ENCODE measurements around the gene PIK3R6. TPM values are rescaled to one million over a fixed set of nuclear protein-coding genes. Genes with fewer than 3 reads are reported as not detected.

The PIK3R6 gene
- total RNA-seq, 4 donors from 2014 or later = 0.55 to 1.4 TPM; not detected in 2

DNA sequence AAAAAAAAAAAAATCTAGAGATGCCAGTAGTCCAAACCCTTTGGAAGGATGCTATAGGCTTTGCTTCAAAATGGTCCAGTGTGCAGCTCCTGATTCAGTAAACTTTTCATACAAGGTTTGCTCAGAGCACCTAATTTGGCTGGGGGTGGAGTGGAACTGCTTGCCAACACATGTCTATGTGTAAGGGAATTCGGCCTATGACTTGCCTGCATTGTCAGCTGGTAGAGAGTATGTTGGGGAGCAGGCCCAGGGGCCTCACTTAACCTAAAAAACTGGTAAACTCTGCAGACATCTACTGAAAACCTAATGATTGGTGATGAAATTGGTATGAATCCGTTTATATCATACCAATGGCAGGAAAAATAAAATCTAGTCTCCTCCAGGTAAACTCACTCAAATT is 66.8 kb downstream of the PIK3R6 start:
- H3K27ac ChIP-seq = no peak overlapping the region
- peaks cover 4 to 11% (median 5%) of the 10 kb centered on the region in 4 donors for H3K4me1 ChIP-seq
- 89 to 100% methylated on average over 1 to 2 of the region's 2 CpGs for WGBS, 2 donors (ENCODE audit: low coverage in 1 of 2)
- in situ Hi-C loops (cut with MboI; ENCODE audit: low pct_ligation_motif_present in 1 of 4, low pct_unique_long_range_greater_than_20kb in 1 of 4, low sequenced_read_pairs in 3 of 4) = no loop called here
- TF ChIP-seq, protein P1, sequence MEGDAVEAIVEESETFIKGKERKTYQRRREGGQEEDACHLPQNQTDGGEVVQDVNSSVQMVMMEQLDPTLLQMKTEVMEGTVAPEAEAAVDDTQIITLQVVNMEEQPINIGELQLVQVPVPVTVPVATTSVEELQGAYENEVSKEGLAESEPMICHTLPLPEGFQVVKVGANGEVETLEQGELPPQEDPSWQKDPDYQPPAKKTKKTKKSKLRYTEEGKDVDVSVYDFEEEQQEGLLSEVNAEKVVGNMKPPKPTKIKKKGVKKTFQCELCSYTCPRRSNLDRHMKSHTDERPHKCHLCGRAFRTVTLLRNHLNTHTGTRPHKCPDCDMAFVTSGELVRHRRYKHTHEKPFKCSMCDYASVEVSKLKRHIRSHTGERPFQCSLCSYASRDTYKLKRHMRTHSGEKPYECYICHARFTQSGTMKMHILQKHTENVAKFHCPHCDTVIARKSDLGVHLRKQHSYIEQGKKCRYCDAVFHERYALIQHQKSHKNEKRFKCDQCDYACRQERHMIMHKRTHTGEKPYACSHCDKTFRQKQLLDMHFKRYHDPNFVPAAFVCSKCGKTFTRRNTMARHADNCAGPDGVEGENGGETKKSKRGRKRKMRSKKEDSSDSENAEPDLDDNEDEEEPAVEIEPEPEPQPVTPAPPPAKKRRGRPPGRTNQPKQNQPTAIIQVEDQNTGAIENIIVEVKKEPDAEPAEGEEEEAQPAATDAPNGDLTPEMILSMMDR (IDR thresholded peaks at IDR 0.05) = no peak
- no peak for TF ChIP-seq POLR2AphosphoS5 (IDR thresholded peaks at IDR 0.05)
- no peak for TF ChIP-seq POLR2A (IDR thresholded peaks at IDR 0.05)
- no peak for TF ChIP-seq EP300 (IDR thresholded peaks at IDR 0.05; ENCODE audit: low read depth)
- intact Hi-C loops (cut with DNase I; ENCODE audit: low total_unique reads) = no loop called here
- H3K36me3 ChIP-seq = no peaks in the 10 kb centered on the region
- H3K9me3 ChIP-seq = no peaks in the 10 kb centered on the region
- no peak overlapping the region for H3K4me3 ChIP-seq
- H3K27me3 ChIP-seq = peaks cover 9% of the 10 kb centered on the region
- no peak for DNase-seq

DNA sequence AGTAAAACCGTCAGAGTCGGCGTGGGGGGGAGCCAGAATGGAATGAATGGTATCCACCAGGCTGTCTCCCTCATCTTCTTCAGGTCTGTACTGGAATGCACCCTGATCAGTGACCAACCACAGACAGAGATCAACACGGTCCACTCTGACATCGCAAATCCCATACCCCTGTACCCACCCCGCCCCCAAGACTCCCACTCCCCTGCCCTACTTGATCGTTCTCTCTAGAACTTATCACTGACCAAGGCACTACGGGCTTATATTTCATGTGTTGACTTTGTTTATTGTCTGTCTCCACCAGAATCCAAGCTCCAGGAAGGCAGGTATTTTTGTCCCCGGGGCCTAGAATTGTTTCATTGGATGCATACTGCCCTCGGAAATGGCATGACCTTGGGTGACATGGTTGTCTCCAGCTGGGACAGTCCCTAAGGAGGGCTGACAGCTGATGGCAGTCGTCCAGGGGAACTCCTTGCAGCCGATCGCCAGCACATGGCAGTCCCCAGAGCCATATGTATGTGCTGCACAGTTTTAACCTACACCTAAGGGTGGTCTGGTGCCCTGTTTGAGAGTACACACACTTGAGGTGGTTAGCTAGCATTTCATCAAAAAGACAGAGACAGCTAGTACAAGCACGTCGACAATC is 67.8 kb downstream of the PIK3R6 start:
- H3K27me3 ChIP-seq = peaks cover 9% of the 10 kb centered on the region
- H3K9me3 ChIP-seq = no peaks in the 10 kb centered on the region
- peak overlapping the region in 2 of 4 donors; percentile 34 to 58 for H3K27ac ChIP-seq
- DNase-seq = no peak
- WGBS, 2 donors (ENCODE audit: low coverage in 1 of 2) = 55 to 80% methylated on average over 2 to 14 of the region's 15 CpGs
- peaks cover 4 to 11% (median 5%) of the 10 kb centered on the region in 4 donors for H3K4me1 ChIP-seq
- TF ChIP-seq POLR2AphosphoS5 (IDR thresholded peaks at IDR 0.05) = no peak
- no peak for TF ChIP-seq EP300 (IDR thresholded peaks at IDR 0.05; ENCODE audit: low read depth)
- TF ChIP-seq, protein P1 (IDR thresholded peaks at IDR 0.05) = no peak
- no peak for TF ChIP-seq POLR2A (IDR thresholded peaks at IDR 0.05)
- peak overlapping the region in 3 of 4 donors; percentile 26 to 48 (median 43) for H3K4me3 ChIP-seq
- intact Hi-C loops (cut with DNase I; ENCODE audit: low total_unique reads) = no loop called here
- in situ Hi-C loops (cut with MboI; ENCODE audit: low pct_ligation_motif_present in 1 of 4, low pct_unique_long_range_greater_than_20kb in 1 of 4, low sequenced_read_pairs in 3 of 4) = no loop called here
- no peaks in the 10 kb centered on the region for H3K36me3 ChIP-seq

DNA sequence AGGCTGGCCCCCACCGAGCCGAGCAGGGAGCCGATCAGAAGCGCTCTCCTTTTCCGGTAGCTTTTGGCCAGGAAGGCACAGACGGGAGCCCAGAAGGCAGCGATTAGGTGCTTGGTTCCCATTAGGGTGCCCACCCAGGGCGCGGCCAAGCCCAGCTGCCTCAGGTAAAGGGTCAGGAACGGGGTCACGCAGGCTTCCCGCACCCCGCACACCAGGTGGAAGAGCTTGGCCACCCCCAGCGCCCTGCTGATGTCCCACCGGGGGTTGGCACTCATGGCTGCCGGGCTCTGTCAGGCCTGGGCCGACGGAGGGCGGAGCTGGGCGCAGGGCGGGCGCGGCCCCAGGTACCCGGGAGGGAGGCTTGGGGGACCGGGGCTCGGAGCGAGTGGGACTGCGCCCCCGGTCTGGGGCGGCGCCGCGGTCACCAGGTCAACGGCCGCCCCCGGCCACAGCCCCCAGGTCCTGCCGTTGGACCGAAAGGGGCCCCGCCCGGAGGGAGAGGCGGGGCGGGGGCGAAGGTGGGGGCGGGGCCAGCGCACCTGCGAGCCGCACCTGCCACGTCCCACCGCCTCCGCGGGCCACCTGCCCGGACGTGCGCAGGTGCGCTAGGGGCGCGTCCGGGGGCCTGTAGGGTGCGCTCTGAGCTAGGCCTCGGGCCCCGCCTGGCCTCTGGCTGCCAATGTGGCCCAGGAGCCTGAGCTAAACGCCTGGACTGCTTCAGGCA is 68.5 kb downstream of the PIK3R6 start, which contains the start of gene MFSD6L:
Gene MFSD6L, minus strand, starts transcription at position 520 of the 724 bp plus-strand sequence. Its CDS starts 245 bp downstream, at position 275.
- Histone ChIP-seq H3K36me3 (no peaks in the 10 kb centered on the region), H3K27ac (peak within 1 kb of the TSS in 3 of 4 donors; percentile 47 to 60 (median 58)), H3K4me1 (peaks cover 4 to 11% (median 5%) of the 10 kb centered on the region in 4 donors), H3K27me3 (peaks cover 9% of the 10 kb centered on the region), H3K4me3 (peak within 1 kb of the TSS in 3 of 4 donors; percentile 26 to 48 (median 43)), H3K9me3 (no peaks in the 10 kb centered on the region)
- intact Hi-C loops (cut with DNase I; ENCODE audit: low total_unique reads) (no loop called here), in situ Hi-C loops (cut with MboI; ENCODE audit: low pct_ligation_motif_present in 1 of 4, low pct_unique_long_range_greater_than_20kb in 1 of 4, low sequenced_read_pairs in 3 of 4) (no loop called here)
- DNase-seq = peak; percentile 81
- 43% methylated on average over 30 of the region's 62 CpGs; no CpG with 5 or more reads in 1 of the 2 donors for WGBS, 2 donors (ENCODE audit: low coverage in 1 of 2)
- TF ChIP-seq POLR2AphosphoS5 (IDR thresholded peaks at IDR 0.05) = peak in 2 of 3 donors; percentile 30 to 62
- TF ChIP-seq EP300 (IDR thresholded peaks at IDR 0.05; ENCODE audit: low read depth) = no peak
- TF ChIP-seq, protein P1 (IDR thresholded peaks at IDR 0.05) = peak in 3 of 5 experiments; percentile 20 to 39 (median 38)
- peak; percentile 17 for TF ChIP-seq POLR2A (IDR thresholded peaks at IDR 0.05)

DNA sequence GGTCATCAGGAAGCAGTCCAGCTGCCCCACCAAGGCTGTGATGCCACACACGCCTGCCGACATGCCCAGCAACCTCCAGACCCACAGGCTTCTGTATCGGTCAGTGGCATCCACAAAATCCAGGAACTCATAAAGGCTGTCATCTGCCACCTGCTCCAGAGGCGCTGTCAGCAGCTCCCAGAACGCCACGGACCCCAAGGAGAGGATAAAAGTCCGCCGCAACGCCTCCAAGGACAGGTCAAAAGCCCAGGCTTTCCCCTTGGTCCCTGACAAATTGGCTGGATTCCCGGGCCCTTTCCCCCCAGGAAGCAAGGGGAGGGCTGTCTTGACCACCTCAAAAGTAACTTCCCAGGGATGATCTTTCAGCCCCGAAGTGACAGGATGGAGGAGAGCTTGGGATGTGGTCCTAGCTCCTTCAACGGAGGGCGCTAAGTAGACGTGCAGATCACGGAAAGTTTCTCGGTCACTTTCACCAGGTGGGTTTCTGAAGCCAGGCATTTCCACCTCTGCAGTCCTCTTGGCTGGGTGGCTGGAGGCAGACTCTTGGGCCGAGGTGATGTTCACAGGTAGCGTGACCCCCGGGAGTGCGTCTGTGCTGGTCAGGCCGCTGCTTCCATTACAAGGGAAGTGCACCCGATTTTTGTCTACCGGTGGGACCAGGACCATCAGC is 69.2 kb downstream of the PIK3R6 start:
- 85% methylated on average over 23 of the region's 23 CpGs; no CpG with 5 or more reads in 1 of the 2 donors for WGBS, 2 donors (ENCODE audit: low coverage in 1 of 2)
- TF ChIP-seq POLR2A (IDR thresholded peaks at IDR 0.05) = no peak
- TF ChIP-seq, protein P1 (IDR thresholded peaks at IDR 0.05) = no peak
- no peak for TF ChIP-seq EP300 (IDR thresholded peaks at IDR 0.05; ENCODE audit: low read depth)
- TF ChIP-seq POLR2AphosphoS5 (IDR thresholded peaks at IDR 0.05) = no peak
- Histone ChIP-seq H3K27me3 (peaks cover 9% of the 10 kb centered on the region), H3K9me3 (no peaks in the 10 kb centered on the region), H3K4me1 (peaks cover 4 to 11% (median 5%) of the 10 kb centered on the region in 4 donors), H3K36me3 (no peaks in the 10 kb centered on the region), H3K27ac (peak overlapping the region in 2 of 4 donors; percentile 47 to 60), H3K4me3 (peak overlapping the region in 2 of 4 donors; percentile 43 to 48)
- intact Hi-C loops (cut with DNase I; ENCODE audit: low total_unique reads) (no loop called here), in situ Hi-C loops (cut with MboI; ENCODE audit: low pct_ligation_motif_present in 1 of 4, low pct_unique_long_range_greater_than_20kb in 1 of 4, low sequenced_read_pairs in 3 of 4) (no loop called here)
- no peak for DNase-seq

Measured in transverse colon (tissue), 4 donors.